Tibial artery (tissue), 4 donors: ENCODE measurements around the gene GLI3.

Experiments
- DNase-seq, 2 donors: peaks; one replicate each; pipeline ENCODE4 v3.0.0-alpha.2; 2019
- H3K27ac ChIP-seq, 2 donors: fragments of 200-600 bp; sonication (generic) in 1 of 2; 1 replicate in 1 of 2; 2 replicates in 1 of 2; pipeline ENCODE4 v1.5.1; 2018 to 2019; ENCODE audit warnings: mild to moderate bottlenecking in 1 of 2
- H3K27me3 ChIP-seq, 2 donors: fragments of 200-600 bp; sonication (generic) in 1 of 2; one replicate each; pipeline versions ENCODE4 v1.5.1 to v1.6.0; 2016 to 2019
- H3K36me3 ChIP-seq, 3 donors: fragments of 200-600 bp; sonication (generic) in 2 of 3; one replicate each; pipeline ENCODE4 v1.5.1; 2016 to 2019; ENCODE audit warnings: mild to moderate bottlenecking in 2 of 3
- H3K4me1 ChIP-seq, 4 donors: fragments of 200-600 bp; sonication (generic) in 2 of 4; 1 replicate in 3 of 4; 2 replicates in 1 of 4; pipeline ENCODE4 v1.5.1; 2016 to 2019
- H3K4me3 ChIP-seq, 2 donors: fragments of 200-600 bp; sonication (generic) in 1 of 2; 1 replicate in 1 of 2; 2 replicates in 1 of 2; pipeline ENCODE4 v1.5.1; 2018 to 2019; ENCODE audit warnings: mild to moderate bottlenecking in 2 of 2
- H3K9me3 ChIP-seq, 3 donors: fragments of 200-600 bp; sonication (generic) in 1 of 3; one replicate each; pipeline ENCODE4 v1.5.1; 2016 to 2019
- intact Hi-C: fragments of 100-400 bp; cut with DNase I; formaldehyde crosslinking; loops from one replicate; pipeline ENCODE4 v1.15.0; 2023; ENCODE audit warnings: low total_unique reads
- TF ChIP-seq, protein P1 (sequence below), 2 experiments: fragments of 200-600 bp in 1 of 2; fragments of 450-650 bp in 1 of 2; IDR thresholded peaks; one replicate each; pipeline ENCODE4 v1.5.1; 2017 to 2019; ENCODE audit warnings: antibody characterized with exemption in 2 of 2, mild to moderate bottlenecking in 1 of 2, moderate library complexity in 1 of 2

Gene GLI3

DNA sequence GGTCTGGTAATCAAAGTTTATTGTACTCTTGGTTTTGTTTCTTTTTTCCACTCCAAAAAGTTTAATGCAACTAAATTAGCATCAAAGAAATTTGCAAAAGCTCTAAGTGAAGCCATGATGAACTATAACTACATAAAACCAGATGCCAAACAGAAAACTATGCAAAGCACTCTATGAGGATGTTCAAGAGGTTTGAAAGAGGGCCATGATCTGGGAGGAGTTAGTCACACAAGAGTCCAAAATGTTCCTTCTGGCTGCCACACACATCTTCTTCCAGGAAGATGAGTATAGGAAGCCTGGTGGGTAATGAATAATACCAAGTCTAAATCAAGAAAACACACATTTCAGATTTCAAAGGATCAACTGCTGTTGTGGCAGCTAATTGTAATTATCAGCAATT, 28.4 kb downstream of the GLI3 start:
- Histone ChIP-seq H3K9me3 (no peaks in the 10 kb centered on the region), H3K27me3 (no peaks in the 10 kb centered on the region), H3K27ac (no peak overlapping the region), H3K4me3 (no peak overlapping the region), H3K36me3 (no peaks in the 10 kb centered on the region), H3K4me1 (no peaks in the 10 kb centered on the region)
- TF ChIP-seq, protein P1, sequence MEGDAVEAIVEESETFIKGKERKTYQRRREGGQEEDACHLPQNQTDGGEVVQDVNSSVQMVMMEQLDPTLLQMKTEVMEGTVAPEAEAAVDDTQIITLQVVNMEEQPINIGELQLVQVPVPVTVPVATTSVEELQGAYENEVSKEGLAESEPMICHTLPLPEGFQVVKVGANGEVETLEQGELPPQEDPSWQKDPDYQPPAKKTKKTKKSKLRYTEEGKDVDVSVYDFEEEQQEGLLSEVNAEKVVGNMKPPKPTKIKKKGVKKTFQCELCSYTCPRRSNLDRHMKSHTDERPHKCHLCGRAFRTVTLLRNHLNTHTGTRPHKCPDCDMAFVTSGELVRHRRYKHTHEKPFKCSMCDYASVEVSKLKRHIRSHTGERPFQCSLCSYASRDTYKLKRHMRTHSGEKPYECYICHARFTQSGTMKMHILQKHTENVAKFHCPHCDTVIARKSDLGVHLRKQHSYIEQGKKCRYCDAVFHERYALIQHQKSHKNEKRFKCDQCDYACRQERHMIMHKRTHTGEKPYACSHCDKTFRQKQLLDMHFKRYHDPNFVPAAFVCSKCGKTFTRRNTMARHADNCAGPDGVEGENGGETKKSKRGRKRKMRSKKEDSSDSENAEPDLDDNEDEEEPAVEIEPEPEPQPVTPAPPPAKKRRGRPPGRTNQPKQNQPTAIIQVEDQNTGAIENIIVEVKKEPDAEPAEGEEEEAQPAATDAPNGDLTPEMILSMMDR (IDR thresholded peaks at IDR 0.05) = no peak
- DNase-seq = no peak
- intact Hi-C loops = no loop called here

DNA sequence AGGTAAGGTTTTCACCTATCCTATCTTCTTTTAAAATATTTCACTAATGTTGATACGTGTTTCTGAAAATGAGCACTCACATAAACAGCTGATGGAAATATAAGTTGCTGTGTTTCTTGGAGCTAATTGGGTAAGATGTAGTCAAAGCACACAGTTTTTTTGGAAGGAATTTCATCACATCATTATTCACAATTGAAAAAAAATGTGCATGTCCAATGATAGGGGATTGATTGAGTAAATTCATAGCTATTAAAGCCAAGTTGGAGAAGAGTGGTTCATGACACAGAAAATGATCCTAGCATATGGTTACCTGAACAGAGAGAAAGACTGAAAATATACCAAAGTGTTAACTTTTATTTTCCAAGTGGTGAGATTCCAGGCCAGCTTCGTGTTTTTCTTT, 29.6 kb downstream of the GLI3 start:
- no peaks in the 10 kb centered on the region for H3K27me3 ChIP-seq
- no peak for DNase-seq
- no peaks in the 10 kb centered on the region for H3K36me3 ChIP-seq
- intact Hi-C loops = no loop called here
- H3K4me3 ChIP-seq = no peak overlapping the region
- no peaks in the 10 kb centered on the region for H3K4me1 ChIP-seq
- TF ChIP-seq, protein P1 (IDR thresholded peaks at IDR 0.05) = no peak
- H3K27ac ChIP-seq = no peak overlapping the region
- H3K9me3 ChIP-seq = no peaks in the 10 kb centered on the region

DNA sequence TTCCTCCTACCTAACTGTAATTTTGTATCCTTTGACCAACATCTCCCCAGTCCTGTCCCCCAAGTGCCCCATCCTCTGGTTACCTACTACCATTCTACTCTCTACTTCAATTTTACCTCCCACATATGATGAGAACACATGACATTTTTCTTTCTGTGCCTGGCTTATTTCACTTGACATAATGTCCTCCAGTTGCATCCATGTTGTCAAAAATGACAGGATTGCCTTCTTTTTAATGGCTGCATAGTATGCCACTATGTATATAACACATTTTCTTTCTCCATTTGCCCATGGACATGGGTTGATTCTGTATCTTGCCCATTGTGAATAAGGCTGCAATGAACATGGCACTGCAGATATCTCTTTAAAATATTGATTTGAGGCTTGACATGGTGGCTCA, 33.7 kb downstream of the GLI3 start:
- no peaks in the 10 kb centered on the region for H3K9me3 ChIP-seq
- H3K27ac ChIP-seq = no peak overlapping the region
- no peak for DNase-seq
- intact Hi-C loops = no loop called here
- peaks cover 0 to 11% (median 2%) of the 10 kb centered on the region in 4 donors for H3K4me1 ChIP-seq
- H3K4me3 ChIP-seq = no peak overlapping the region
- no peaks in the 10 kb centered on the region for H3K36me3 ChIP-seq
- H3K27me3 ChIP-seq = no peaks in the 10 kb centered on the region
- TF ChIP-seq, protein P1 (IDR thresholded peaks at IDR 0.05) = no peak

DNA sequence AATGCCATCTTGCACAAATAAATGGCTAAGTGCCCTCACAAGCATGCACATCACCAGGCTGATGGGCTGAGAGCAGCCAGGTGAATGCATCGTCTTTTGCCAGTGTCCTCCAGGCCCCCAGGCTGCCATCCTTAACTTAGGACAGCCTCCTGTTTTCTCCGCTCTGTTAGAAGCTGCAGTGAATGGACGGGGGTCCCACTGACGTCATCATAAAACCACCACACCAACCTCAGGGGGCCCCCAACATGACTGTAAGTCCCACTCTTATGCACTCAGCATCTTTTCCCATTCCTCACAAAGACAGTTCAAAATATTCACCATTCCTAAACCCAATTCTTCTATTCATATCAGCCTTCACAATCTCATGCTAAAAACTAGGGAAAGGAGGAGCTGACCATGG, 34.4 kb downstream of the GLI3 start:
- TF ChIP-seq, protein P1 (IDR thresholded peaks at IDR 0.05) = no peak
- intact Hi-C loops = no loop called here
- Histone ChIP-seq H3K4me1 (peaks cover 0 to 11% (median 2%) of the 10 kb centered on the region in 4 donors), H3K27ac (no peak overlapping the region), H3K27me3 (no peaks in the 10 kb centered on the region), H3K36me3 (no peaks in the 10 kb centered on the region), H3K9me3 (no peaks in the 10 kb centered on the region), H3K4me3 (no peak overlapping the region)
- DNase-seq = no peak

DNA sequence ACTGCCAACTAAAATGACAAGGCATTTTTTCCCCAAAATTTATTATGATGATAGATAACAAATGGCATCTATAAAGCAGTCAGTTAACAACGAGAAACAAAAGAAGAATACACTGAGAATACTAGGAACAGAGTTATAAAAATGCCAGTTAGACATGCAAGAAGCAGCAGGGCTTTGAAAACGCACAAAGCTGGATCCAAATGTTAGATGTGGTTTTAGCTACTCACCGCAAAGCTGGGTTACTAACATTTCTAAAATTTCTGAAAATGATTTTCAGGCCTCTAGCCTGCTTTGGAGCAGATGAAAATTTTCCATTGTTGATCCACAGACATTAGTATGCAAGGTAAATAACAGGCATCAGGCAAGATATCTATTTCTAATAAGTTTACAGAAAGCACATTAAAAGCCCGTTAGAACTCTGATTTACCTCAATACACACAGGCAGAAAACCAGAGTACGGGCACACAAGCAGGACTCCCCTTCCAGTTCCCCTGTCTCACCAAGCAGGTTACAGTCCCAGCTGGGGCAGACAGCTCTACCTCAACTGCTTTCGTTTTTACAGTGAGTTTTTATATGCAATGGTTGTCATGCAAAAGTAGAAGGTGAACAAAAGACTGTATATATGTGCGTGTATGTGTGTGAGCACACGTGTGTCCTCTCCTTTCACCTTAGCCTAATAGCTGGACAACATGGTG, 37.9 kb downstream of the GLI3 start:
- intact Hi-C loops = no loop called here
- Histone ChIP-seq H3K27ac (no peak overlapping the region), H3K36me3 (no peaks in the 10 kb centered on the region), H3K9me3 (no peaks in the 10 kb centered on the region), H3K4me3 (no peak overlapping the region), H3K27me3 (no peaks in the 10 kb centered on the region), H3K4me1 (peaks cover 0 to 16% (median 3%) of the 10 kb centered on the region in 4 donors)
- no peak for DNase-seq
- TF ChIP-seq, protein P1 (IDR thresholded peaks at IDR 0.05) = no peak

DNA sequence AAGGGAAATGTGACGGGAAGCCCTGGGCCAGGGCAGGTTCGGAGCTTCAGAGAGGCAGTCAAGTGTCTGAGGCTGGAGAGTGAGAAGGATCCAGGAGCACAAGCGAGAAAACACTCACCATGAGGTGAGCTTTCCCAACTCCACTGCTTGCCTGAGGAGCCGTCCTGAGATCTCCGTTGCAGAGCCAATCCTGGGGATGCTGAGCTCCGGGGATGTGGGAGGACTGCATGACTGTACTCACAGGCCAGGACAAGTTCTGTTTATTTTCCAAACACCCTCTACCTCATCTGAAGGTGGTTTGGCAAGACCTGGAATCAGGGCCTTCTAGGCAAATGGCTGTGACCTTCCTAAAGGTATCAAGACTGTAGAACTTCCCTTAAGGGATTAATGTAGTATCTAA, 38.7 kb downstream of the GLI3 start:
- H3K36me3 ChIP-seq = no peaks in the 10 kb centered on the region
- TF ChIP-seq, protein P1 (IDR thresholded peaks at IDR 0.05) = no peak
- H3K4me3 ChIP-seq = no peak overlapping the region
- intact Hi-C loops = no loop called here
- peaks cover 0 to 24% (median 5%) of the 10 kb centered on the region in 4 donors for H3K4me1 ChIP-seq
- no peak for DNase-seq
- no peaks in the 10 kb centered on the region for H3K27me3 ChIP-seq
- H3K27ac ChIP-seq = no peak overlapping the region
- H3K9me3 ChIP-seq = no peaks in the 10 kb centered on the region
